Calu3 (cell line): Measurements from ENCODE around the gene GC. TPM values are rescaled to one million over a fixed set of nuclear protein-coding genes. Genes with fewer than 3 reads are reported as not detected.
"Not testable (repeated sequence)": the region's sequence is repeated elsewhere in the genome, so short reads cannot be mapped to it uniquely, and the experiment has no call there.

Source experiments
- BruUV-seq: library from RNA; stranded (reverse); fragments of 400-500 nt; replicated peaks from 2 replicates; lab custom pipeline; 2021; lab: Mats Ljungman, UMichigan
- CTCF ChIA-PET: fragments of 300-600 bp; sonication (Branson Sonifier 250); formaldehyde crosslinking; loops from one replicate; lab custom pipeline; 2022; ENCODE audit warnings: antibody characterized with exemption; lab: Charles Lee
- DNase-seq: peaks from one replicate; pipeline ENCODE4 v3.0.0; 2022
- H3K27ac Mint-ChIP-seq: one replicate; pipeline ENCODE4 v1.8.0; 2022; ENCODE audit warnings: mixed read lengths; ENCODE audit not compliant: unreplicated experiment
- H3K27me3 Mint-ChIP-seq: one replicate; pipeline ENCODE4 v1.8.0; 2022; ENCODE audit warnings: mixed read lengths; ENCODE audit not compliant: unreplicated experiment
- H3K36me3 Mint-ChIP-seq: one replicate; pipeline ENCODE4 v1.8.0; 2022; ENCODE audit warnings: mild to moderate bottlenecking, moderate library complexity, mixed read lengths; ENCODE audit not compliant: insufficient read depth, unreplicated experiment
- H3K4me1 Mint-ChIP-seq: one replicate; pipeline ENCODE4 v1.8.0; 2022; ENCODE audit warnings: mild to moderate bottlenecking, low read depth, mixed read lengths; ENCODE audit not compliant: unreplicated experiment
- H3K4me3 Mint-ChIP-seq: one replicate; pipeline ENCODE4 v1.8.0; 2022; ENCODE audit warnings: mild to moderate bottlenecking, low read depth, moderate library complexity, mixed read lengths; ENCODE audit not compliant: unreplicated experiment
- H3K9me3 Mint-ChIP-seq: one replicate; pipeline ENCODE4 v1.8.0; 2022; ENCODE audit warnings: low read depth, mixed read lengths; ENCODE audit not compliant: unreplicated experiment
- intact Hi-C: fragments of 100-400 bp; cut with micrococcal nuclease; formaldehyde crosslinking; loops from one replicate; pipeline ENCODE4 v1.10.0; 2022; ENCODE audit not compliant: unreplicated experiment
- total RNA-seq: library from RNA; stranded (reverse); gene quantifications from 2 replicates; pipeline ENCODE4 v1.2.3, GENCODE V29; 2022
- TF ChIP-seq, protein P1 (sequence below): fragments of 200-600 bp; IDR thresholded peaks from one replicate; pipeline ENCODE4 v1.8.0; 2022; ENCODE audit warnings: antibody characterized with exemption; ENCODE audit not compliant: unreplicated experiment

Gene GC
- total RNA-seq, 1 experiment from 2014 or later, result 0.90 TPM

GRCh38 chr4:71828470-71828869, 44.6 kb upstream of the GC start:
- H3K4me3 Mint-ChIP-seq, result no peak overlapping the region
- peaks cover 4% of the 10 kb centered on the region for H3K36me3 Mint-ChIP-seq
- no peaks in the 10 kb centered on the region for H3K27me3 Mint-ChIP-seq
- no peak overlapping the region for H3K27ac Mint-ChIP-seq
- TF ChIP-seq, protein P1, sequence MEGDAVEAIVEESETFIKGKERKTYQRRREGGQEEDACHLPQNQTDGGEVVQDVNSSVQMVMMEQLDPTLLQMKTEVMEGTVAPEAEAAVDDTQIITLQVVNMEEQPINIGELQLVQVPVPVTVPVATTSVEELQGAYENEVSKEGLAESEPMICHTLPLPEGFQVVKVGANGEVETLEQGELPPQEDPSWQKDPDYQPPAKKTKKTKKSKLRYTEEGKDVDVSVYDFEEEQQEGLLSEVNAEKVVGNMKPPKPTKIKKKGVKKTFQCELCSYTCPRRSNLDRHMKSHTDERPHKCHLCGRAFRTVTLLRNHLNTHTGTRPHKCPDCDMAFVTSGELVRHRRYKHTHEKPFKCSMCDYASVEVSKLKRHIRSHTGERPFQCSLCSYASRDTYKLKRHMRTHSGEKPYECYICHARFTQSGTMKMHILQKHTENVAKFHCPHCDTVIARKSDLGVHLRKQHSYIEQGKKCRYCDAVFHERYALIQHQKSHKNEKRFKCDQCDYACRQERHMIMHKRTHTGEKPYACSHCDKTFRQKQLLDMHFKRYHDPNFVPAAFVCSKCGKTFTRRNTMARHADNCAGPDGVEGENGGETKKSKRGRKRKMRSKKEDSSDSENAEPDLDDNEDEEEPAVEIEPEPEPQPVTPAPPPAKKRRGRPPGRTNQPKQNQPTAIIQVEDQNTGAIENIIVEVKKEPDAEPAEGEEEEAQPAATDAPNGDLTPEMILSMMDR, result no peak
- no TSS peak for BruUV-seq
- no peak for DNase-seq
- intact Hi-C loops, result no loop called here
- H3K9me3 Mint-ChIP-seq, result no peaks in the 10 kb centered on the region
- peaks cover 9% of the 10 kb centered on the region for H3K4me1 Mint-ChIP-seq
- CTCF ChIA-PET, result no interaction called here

GRCh38 chr4:71827826-71828225, 43.9 kb upstream of the GC start:
- Mint-ChIP-seq H3K4me1 (peaks cover 3% of the 10 kb centered on the region), H3K27me3 (no peaks in the 10 kb centered on the region), H3K36me3 (no peaks in the 10 kb centered on the region), H3K4me3 (no peak overlapping the region), H3K27ac (no peak overlapping the region), H3K9me3 (no peaks in the 10 kb centered on the region)
- BruUV-seq, result no TSS peak
- intact Hi-C loops, result no loop called here
- CTCF ChIA-PET, result no interaction called here
- no peak for DNase-seq
- TF ChIP-seq, protein P1, result no peak

DNA sequence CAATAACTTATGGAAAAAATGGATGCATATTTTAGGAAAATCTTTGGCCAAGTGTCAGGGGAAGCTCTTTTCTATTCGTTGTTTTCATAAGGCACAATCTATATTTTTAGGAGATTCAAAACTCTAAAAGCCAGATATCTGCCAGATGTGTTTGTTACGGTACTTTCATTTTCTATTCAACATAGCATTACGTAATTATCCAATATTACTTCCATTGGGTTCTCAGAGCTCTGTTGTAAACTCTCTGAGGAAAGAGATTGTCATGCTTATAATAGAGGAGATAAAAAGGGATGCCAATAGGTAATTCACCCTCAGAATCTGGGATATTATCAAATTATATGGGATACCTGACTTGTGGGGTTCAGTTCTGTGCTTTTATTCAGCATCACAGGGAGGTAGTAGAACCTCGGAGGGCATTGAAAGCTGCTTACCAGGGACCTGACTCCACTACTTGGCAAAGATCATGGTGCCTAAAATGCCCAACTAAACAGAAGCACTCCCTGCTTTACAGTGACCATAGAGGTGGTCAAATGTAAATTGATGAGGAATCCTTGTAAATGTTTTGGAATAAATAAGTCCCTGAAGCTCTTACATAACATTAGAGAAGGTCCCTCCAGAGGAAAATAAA, 32.9 kb upstream of the GC start:
- BruUV-seq, result no TSS peak
- TF ChIP-seq, protein P1, result no peak
- no peaks in the 10 kb centered on the region for H3K36me3 Mint-ChIP-seq
- H3K4me3 Mint-ChIP-seq, result no peak overlapping the region
- intact Hi-C loops, result no loop called here
- H3K27ac Mint-ChIP-seq, result no peak overlapping the region
- no peak for DNase-seq
- H3K9me3 Mint-ChIP-seq, result no peaks in the 10 kb centered on the region
- CTCF ChIA-PET, result interaction anchor here (0.7 kb wide), 1 partner anchor 194 kb away, joined by 3 read pairs; no protein-coding TSS in a partner anchor
- no peaks in the 10 kb centered on the region for H3K27me3 Mint-ChIP-seq
- H3K4me1 Mint-ChIP-seq, result no peaks in the 10 kb centered on the region

DNA sequence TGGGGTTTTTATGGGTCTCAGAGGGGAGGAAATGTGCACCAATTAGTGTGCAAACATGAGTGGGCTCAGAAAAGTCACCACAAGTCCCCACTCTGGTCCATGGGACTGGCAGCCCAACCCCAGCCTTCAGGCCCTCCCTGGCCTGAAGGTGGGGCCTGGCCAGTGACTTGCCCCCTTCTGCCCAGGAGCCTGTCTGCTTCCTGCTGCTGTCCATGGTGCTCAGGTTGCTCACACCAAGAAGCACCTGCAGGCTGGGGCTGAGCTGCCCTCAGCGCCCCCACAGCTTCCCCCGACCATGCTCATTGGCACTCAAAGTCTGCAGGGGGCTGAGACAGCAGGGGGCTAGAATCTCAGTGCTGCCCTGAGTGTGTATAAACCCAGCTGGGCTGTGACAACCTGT, 30.6 kb upstream of the GC start:
- no TSS peak for BruUV-seq
- Mint-ChIP-seq H3K27me3 (no peaks in the 10 kb centered on the region), H3K36me3 (no peaks in the 10 kb centered on the region), H3K9me3 (no peaks in the 10 kb centered on the region), H3K4me1 (no peaks in the 10 kb centered on the region), H3K4me3 (no peak overlapping the region), H3K27ac (no peak overlapping the region)
- TF ChIP-seq, protein P1, result no peak
- intact Hi-C loops, result no loop called here
- CTCF ChIA-PET, result interaction anchor here (0.6 kb wide), 1 partner anchor 805 kb away, joined by 3 read pairs; no protein-coding TSS in a partner anchor
- no peak for DNase-seq

DNA sequence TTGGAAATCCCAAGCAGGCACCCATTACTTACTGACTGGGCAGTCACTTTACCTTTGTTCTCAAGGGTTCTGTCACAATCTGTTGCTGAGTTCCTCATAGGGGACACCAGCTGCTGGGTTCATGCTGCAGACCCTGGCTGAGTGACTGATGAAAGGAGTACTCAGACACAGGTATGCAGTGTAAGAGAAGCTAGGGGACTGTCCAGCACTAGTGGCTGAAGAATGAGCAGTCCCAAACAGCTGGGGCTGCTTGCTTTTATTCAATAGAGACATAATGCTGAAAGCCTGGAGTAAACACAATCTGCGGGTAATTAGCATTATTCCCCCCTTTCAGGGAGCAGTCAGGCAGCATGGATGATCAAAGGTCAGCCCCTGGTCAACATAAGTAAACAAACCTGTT, 25.9 kb upstream of the GC start:
- H3K36me3 Mint-ChIP-seq, BruUV-seq, H3K4me3 Mint-ChIP-seq, H3K9me3 Mint-ChIP-seq, intact Hi-C loops, DNase-seq, CTCF ChIA-PET, H3K27ac Mint-ChIP-seq, H3K4me1 Mint-ChIP-seq, H3K27me3 Mint-ChIP-seq: not testable (repeated sequence)
